ENCODE data around the gene CARHSP1.

DNA sequence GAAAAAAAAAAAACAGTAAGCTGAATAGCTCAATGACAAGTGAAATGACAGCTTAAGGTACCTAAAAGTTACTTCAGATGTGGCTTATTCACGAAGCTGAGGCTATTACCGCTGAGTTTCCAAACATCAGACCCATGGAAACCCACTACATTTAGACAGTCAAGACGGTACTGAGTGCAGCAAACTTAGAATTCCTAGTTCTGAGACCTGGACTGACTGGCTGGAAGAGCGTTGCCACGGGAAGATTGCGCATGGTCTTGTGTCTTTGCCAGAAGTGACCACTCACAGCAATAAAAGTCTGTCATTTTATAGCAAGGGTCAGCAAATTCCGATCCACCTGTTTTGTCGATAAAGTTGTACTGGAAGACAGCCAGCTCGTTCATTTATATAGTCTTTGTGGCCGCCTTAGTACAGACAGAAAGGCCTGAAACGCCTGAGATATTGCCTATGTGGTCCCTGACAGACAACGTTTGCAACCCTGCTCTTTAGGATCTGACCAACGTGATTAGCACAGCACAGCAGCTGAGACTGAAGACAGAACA lies 32.6 kb upstream of the CARHSP1 start:
- TF ChIP-seq, protein P1, sequence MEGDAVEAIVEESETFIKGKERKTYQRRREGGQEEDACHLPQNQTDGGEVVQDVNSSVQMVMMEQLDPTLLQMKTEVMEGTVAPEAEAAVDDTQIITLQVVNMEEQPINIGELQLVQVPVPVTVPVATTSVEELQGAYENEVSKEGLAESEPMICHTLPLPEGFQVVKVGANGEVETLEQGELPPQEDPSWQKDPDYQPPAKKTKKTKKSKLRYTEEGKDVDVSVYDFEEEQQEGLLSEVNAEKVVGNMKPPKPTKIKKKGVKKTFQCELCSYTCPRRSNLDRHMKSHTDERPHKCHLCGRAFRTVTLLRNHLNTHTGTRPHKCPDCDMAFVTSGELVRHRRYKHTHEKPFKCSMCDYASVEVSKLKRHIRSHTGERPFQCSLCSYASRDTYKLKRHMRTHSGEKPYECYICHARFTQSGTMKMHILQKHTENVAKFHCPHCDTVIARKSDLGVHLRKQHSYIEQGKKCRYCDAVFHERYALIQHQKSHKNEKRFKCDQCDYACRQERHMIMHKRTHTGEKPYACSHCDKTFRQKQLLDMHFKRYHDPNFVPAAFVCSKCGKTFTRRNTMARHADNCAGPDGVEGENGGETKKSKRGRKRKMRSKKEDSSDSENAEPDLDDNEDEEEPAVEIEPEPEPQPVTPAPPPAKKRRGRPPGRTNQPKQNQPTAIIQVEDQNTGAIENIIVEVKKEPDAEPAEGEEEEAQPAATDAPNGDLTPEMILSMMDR (IDR thresholded peaks at IDR 0.05): no peak
- TF ChIP-seq, protein P2, sequence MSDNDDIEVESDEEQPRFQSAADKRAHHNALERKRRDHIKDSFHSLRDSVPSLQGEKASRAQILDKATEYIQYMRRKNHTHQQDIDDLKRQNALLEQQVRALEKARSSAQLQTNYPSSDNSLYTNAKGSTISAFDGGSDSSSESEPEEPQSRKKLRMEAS (IDR thresholded peaks at IDR 0.05): no peak
